ENCODE results near the gene LCORL. TPM values are rescaled to one million over a fixed set of nuclear protein-coding genes. Genes with fewer than 3 reads are reported as not detected.
"Not testable (repeated sequence)": the region's sequence is repeated elsewhere in the genome, so short reads cannot be mapped to it uniquely, and the experiment has no call there.

Gene LCORL
- total RNA-seq, 3 donors from 2014 or later (not counting 1 experiment from before 2014, with no cell fraction given): 19.9 to 28.4 (median 26.4) TPM

GRCh38 chr4:17854036-17854435, 167.5 kb downstream of the LCORL start:
- Mint-ChIP-seq H3K4me1 (no peaks in the 10 kb centered on the region), H3K27me3 (ENCODE audit: low read depth in 2 of 2) (no peaks in the 10 kb centered on the region), H3K36me3 (peaks cover 7% of the 10 kb centered on the region), H3K27ac (no peak overlapping the region), H3K9me3 (peaks cover 0 to 4% of the 10 kb centered on the region in 2 donors), H3K4me3 (no peak overlapping the region)
- intact Hi-C loops (cut with micrococcal nuclease): no loop called here
- TF ChIP-seq CTCF (IDR thresholded peaks at IDR 0.05): no peak
- Histone ChIP-seq H3K4me1 (ENCODE audit: control insufficient read depth, insufficient read depth, low read length) (no peaks in the 10 kb centered on the region), H3K4me3 (ENCODE audit: low read length) (no peak overlapping the region), H3K27me3 (ENCODE audit: control insufficient read depth, insufficient read depth, low read length) (no peaks in the 10 kb centered on the region), H3K36me3 (ENCODE audit: control insufficient read depth, insufficient read depth, low read length) (no peaks in the 10 kb centered on the region), H3K9me3 (ENCODE audit: control insufficient read depth, insufficient read depth, low read length) (no peaks in the 10 kb centered on the region), H3K27ac (ENCODE audit: low read length) (no peak overlapping the region)
- ATAC-seq (no peak), DNase-seq (no peak)
- WGBS (ENCODE audit: insufficient coverage): 94% methylated on average over 2 of the region's 3 CpGs

- intact Hi-C loops (cut with micrococcal nuclease): no loop called here
- H3K36me3 Mint-ChIP-seq: no peaks in the 10 kb centered on the region
- H3K27me3 Mint-ChIP-seq (ENCODE audit: low read depth in 2 of 2): no peaks in the 10 kb centered on the region
- H3K4me3 ChIP-seq (ENCODE audit: low read length): no peak overlapping the region
- H3K36me3 ChIP-seq (ENCODE audit: control insufficient read depth, insufficient read depth, low read length): no peaks in the 10 kb centered on the region
- H3K4me3 Mint-ChIP-seq: no peak overlapping the region
- no peaks in the 10 kb centered on the region for H3K9me3 Mint-ChIP-seq
- DNase-seq: no peak
- no peaks in the 10 kb centered on the region for H3K27me3 ChIP-seq (ENCODE audit: control insufficient read depth, insufficient read depth, low read length)
- H3K27ac ChIP-seq (ENCODE audit: low read length): no peak overlapping the region
- ATAC-seq: no peak
- H3K27ac Mint-ChIP-seq: no peak overlapping the region
- no peaks in the 10 kb centered on the region for H3K9me3 ChIP-seq (ENCODE audit: control insufficient read depth, insufficient read depth, low read length)
- H3K4me1 ChIP-seq (ENCODE audit: control insufficient read depth, insufficient read depth, low read length): no peaks in the 10 kb centered on the region
- no peak for TF ChIP-seq CTCF (IDR thresholded peaks at IDR 0.05)
- no peaks in the 10 kb centered on the region for H3K4me1 Mint-ChIP-seq
Observed at GRCh38 chr4:17851959-17852358, 169.6 kb downstream of the LCORL start.

GRCh38 chr4:17850295-17850694, 171.3 kb downstream of the LCORL start:
- H3K4me3 Mint-ChIP-seq; H3K27me3 ChIP-seq (ENCODE audit: control insufficient read depth, insufficient read depth, low read length); H3K9me3 ChIP-seq (ENCODE audit: control insufficient read depth, insufficient read depth, low read length); DNase-seq; ATAC-seq; H3K4me1 Mint-ChIP-seq; H3K36me3 ChIP-seq (ENCODE audit: control insufficient read depth, insufficient read depth, low read length); H3K36me3 Mint-ChIP-seq; H3K27me3 Mint-ChIP-seq (ENCODE audit: low read depth in 2 of 2); H3K4me3 ChIP-seq (ENCODE audit: low read length); H3K27ac ChIP-seq (ENCODE audit: low read length); H3K27ac Mint-ChIP-seq; H3K9me3 Mint-ChIP-seq; intact Hi-C loops (cut with micrococcal nuclease); H3K4me1 ChIP-seq (ENCODE audit: control insufficient read depth, insufficient read depth, low read length): not testable (repeated sequence)
- no CpG with 5 or more reads among the region's 1 CpG for WGBS (ENCODE audit: insufficient coverage)

GRCh38 chr4:17846266-17846665, 175.3 kb downstream of the LCORL start:
- no peak overlapping the region for H3K4me3 Mint-ChIP-seq
- no peak for ATAC-seq
- H3K4me1 Mint-ChIP-seq: no peaks in the 10 kb centered on the region
- Histone ChIP-seq H3K27ac (ENCODE audit: low read length) (no peak overlapping the region), H3K4me1 (ENCODE audit: control insufficient read depth, insufficient read depth, low read length) (no peaks in the 10 kb centered on the region), H3K36me3 (ENCODE audit: control insufficient read depth, insufficient read depth, low read length) (peaks cover 2% of the 10 kb centered on the region), H3K4me3 (ENCODE audit: low read length) (no peak overlapping the region), H3K9me3 (ENCODE audit: control insufficient read depth, insufficient read depth, low read length) (no peaks in the 10 kb centered on the region), H3K27me3 (ENCODE audit: control insufficient read depth, insufficient read depth, low read length) (no peaks in the 10 kb centered on the region)
- DNase-seq: no peak
- intact Hi-C loops (cut with micrococcal nuclease): no loop called here
- H3K36me3 Mint-ChIP-seq: no peaks in the 10 kb centered on the region
- H3K27ac Mint-ChIP-seq: no peak overlapping the region
- no peaks in the 10 kb centered on the region for H3K9me3 Mint-ChIP-seq
- 100% methylated on average over 2 of the region's 2 CpGs for WGBS (ENCODE audit: insufficient coverage)
- H3K27me3 Mint-ChIP-seq (ENCODE audit: low read depth in 2 of 2): no peaks in the 10 kb centered on the region
- TF ChIP-seq CTCF (IDR thresholded peaks at IDR 0.05): no peak
